Stimulated activated CD8-positive, alpha-beta memory T cell treated with anti-CD3 and anti-CD28 coated beads, Interleukin-15, amount 100 ng/mL, for 48 hours (primary cell): ENCODE data around the gene SLC37A1.

Source experiments
- DNase-seq, 2 donors: peaks; one replicate each; pipeline ENCODE4 v3.0.0-alpha.2; 2020; ENCODE audit warnings: low read depth in 2 of 2

The SLC37A1 gene

GRCh38 chr21:42560517-42561179, 47.0 kb downstream of the SLC37A1 start:
- no peak for DNase-seq

DNA sequence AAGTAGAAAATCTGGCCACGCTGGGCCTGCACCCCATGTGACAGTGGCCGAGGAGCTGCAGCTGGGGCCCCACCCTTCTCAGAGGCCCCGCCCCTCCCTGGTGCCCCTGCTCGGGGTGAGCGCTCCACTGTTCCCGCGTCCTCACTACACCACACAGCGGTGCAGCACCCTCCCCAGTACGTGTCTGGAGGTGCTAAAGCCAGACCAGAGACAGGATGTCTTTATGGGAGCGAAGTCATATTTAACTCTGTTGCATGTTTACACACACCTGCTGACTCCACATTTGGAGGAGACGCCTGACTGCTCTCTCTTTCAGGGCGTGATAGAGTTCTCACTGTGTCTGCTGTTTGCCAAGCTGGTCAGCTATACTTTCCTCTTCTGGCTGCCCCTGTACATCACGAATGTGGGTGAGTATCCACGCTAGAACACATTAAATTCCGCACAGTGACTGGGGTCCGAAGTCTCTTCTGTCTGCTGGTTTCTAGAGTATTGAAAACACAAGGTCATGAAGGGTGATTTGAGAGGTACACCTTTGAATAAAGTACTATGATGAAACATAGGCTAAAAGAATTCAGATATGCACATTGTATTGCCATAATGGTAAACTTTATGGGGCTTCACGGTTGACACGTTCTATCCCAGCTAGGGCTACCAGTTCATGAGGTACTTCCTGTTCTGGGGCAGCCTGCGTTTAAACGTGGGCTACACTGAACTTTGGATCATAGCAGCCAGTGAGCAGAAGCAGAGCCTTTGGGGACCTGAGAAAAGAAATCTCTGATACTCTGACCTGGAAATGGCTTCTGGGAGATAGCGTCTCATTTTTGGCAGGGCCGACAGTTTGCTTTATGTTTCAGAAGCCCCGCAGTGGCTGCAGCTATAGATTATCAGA, 48.4 kb downstream of the SLC37A1 start:
- DNase-seq = no peak

- DNase-seq = no peak
Observed at GRCh38 chr21:42562816-42563215, 49.2 kb downstream of the SLC37A1 start.

DNA sequence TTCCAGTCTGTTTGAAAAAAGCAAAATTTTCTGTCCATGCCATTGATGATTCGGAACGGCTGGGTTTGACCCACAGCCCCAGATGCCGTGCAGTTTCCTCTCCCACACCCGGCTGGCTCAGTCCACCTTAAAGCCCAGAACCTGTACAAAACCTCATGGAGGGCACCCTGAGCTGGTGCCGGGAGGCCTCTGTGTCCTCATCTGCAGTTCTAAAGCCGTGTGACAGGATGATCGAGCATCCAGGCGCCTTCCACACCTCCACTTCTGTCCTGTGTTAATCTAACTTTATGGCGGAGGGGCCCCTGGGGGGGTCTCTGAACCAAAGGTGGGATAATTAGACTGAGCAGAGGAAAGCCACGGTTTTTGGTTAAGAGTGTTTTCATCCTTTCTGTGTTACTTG, 49.6 kb downstream of the SLC37A1 start:
- no peak for DNase-seq

DNA sequence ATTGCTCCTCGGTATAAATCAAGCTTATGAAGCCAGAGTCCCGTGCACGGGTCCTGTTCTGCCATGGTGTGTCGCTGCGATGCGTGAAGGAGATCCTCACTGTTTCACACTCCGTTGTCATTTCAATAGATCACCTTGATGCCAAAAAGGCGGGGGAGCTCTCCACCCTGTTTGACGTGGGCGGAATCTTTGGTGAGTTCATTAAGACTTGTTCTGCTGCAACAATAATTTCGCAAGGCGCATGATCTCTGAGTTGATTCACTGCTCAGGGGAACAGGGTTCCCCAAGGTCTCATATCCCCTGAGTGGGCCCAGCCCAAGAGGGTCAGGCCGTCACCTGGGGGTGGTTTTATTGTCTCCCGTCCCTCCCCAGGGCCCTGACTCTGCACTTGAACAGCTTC, 50.0 kb downstream of the SLC37A1 start:
- no peak for DNase-seq

DNA sequence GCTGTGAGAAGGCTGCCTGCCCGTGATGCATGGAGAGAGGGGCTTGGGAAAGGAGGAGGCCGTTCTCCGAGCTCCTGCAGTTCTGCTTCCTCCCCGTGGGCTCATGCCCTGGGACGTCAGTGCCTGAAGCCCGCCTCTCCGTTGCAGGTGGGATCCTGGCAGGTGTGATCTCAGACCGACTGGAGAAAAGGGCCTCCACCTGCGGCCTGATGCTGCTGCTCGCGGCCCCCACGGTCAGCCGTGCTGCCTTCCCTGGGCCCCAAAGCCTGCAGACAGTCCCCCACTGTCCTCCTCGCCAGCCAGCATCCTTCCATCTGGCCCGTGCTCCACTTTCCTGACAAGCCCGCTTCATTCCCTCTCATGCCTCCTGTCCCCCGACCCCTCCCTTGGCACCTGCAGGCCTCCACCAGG, 50.9 kb downstream of the SLC37A1 start:
- DNase-seq = no peak

DNA sequence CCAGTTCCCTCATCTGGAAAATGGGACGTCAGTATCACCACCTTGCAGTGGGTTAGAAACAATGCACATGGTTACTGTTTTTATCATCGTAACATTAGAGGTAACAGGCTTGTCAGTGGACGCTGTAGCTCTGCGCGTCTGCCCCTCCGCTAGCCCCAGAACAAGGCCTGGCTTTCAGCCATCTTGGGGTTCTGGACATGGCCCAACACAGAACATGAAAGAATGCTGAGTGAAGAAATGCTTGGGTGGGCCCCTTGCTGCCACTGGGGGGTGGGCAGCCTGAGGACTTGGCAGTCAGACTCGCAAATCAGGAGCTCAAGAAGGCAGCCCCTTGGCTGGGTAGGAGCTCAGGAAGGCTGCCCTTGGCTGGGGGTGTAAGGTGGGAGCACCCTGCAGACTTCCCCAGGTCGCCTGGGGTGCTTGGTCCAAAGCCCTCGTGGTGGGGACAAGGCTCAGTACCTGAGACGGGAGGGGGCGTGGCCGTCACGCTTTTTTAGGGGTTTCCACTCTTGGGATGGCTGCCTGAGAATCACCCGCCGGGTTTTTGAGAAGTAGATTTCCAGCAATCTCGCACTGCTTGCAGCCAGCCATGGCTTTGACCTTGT, 51.7 kb downstream of the SLC37A1 start:
- no peak for DNase-seq

DNA sequence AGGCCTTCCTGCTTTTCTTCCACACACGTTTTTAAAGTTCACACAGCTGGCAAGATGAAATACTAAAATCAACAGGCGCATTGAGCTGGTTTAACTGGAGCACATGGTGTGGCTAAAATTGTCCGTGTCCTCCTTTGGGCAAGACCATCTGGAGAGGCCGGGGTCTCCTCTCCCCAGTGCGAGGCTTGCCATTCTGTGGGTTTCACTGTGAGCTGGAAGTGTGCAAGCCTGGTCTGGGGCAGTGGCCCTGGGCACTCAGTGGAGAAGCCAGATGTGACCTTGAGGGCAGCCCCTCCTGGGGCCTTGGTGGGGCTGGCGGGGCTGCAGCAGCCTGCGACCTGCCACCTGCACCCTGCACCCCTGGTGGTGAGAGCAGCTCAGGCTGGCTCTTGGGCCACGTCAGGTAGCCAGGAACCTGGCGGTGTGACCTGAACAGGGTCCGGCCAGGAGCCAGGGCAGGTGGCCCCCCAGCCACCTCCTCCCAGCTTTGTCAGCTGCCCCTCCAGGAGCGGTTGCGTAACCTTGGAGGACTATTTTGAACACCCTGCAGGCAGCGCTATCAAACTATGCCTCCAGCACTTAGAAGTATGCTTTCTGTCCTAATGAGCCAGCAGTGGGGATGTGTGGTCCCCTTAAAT, 52.4 kb downstream of the SLC37A1 start:
- no peak for DNase-seq

DNA sequence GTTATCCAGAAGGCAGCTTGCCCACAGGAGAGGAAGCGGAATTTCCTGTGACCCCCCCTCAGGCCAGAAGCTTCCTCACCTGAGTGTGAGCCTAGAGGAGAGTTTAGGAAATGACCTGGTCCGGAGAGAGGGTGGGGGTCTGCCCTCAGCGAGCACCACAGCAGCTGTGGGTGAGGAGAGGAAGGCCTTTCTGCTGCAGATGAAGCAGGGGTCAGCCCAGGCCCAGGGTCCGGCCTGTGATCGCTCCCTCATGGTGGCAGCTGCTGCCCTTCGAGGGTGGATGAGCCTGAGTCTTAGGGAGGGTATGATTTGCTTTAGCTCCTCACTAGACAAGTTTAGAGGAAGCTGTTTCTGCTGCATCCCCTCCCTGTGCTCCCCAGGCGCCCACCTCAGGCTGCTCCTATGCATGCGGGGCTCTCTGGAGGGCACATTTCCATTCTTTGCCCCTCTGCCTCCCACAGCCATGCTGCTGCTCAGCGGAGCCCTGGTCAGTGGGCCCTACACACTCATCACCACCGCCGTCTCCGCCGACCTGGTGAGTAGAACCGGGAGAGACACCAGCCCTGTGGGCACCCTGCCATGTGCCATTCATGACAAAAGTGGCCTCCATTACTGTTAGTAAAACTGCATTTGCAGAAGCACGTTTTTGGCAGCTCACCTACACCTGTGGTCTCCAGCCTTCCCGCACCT, 53.0 kb downstream of the SLC37A1 start:
- no peak for DNase-seq

GRCh38 chr21:42567214-42567555, 53.5 kb downstream of the SLC37A1 start:
- no peak for DNase-seq

- no peak for DNase-seq
Observed at GRCh38 chr21:42567861-42568260, 54.2 kb downstream of the SLC37A1 start.

DNA sequence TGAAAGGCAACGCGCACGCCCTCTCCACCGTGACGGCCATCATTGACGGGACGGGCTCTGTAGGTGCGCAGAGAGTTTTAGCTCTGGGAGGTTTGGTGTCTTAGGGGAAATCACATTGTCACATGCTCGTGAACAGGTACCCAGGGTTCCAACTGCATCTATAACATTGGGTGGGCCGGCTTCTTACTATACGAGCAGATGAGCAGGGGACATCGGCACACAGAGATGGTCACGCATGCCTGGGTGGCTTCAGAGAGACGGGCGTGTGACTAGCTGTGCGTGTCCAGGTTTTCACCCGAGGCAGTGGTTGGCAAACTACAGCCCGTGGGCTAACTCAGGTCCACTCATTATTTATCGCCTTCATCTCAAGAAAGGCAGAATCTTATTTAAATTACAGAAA, 54.7 kb downstream of the SLC37A1 start:
- DNase-seq = no peak

- no peak for DNase-seq
Observed at GRCh38 chr21:42568866-42569731, 55.4 kb downstream of the SLC37A1 start.

DNA sequence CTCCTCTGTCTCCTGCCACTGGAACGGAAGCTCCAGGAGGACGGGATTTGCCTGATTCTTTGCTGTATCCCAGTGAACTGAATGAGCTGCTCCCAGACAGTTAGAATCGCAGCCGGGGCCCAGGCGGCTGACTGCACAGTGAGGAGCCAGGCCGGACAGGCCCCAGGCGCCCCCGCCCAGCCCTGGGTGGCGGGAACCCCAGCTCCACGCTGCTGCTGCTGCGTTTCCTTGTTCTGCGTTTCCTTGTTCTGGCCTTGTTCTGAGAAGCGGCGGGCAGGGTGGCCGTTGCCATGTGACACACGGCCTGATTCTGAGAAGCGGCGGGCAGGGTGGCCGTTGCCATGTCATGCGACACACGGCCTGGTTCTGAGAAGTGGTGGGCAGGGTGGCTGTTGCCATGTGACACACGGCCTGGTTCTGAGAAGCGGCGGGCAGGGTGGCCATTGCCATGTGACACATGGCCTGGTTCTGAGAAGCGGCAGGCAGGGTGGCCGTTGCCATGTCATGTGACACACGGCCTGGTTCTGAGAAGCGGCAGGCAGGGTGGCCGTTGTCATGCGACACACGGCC, 56.2 kb downstream of the SLC37A1 start:
- no peak for DNase-seq

- no peak for DNase-seq
Observed at GRCh38 chr21:42570362-42570761, 56.7 kb downstream of the SLC37A1 start.

GRCh38 chr21:42570841-42571387, 57.3 kb downstream of the SLC37A1 start:
- no peak for DNase-seq

DNA sequence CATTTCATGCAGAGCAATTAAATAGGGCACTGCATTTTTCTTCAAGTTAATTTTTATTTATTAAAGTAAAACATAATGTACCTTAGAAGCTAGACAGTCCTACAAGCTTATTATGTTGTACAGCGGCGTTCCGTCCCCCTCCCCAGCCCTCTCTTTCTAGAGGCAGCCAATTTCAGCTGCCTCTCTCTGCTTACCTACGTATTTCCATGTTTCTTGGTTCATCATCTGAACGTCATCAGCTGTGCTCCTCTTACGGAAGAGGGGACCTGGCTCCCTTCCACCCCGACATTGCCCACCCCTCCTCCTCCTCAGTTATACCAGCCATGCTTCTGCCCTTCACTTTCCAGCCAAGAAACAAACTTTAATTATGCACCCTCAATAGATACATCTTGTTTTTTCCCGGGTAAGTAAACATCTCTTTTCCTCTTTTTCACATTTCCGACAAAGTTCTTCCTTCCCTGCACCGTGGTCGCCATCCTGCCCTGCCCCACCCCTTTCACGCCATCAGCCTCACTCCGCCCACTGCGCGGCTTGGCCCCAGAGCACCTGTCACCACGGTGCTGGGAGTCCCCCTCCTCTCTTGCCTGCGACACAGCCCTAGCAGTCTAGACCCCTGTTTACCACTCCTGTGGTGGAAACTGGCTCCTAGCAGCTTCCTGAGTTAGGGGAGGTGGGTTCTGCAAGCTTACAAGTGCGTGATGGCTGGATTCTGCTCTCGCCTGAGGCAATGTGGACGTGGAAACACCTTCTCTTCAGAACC, 57.9 kb downstream of the SLC37A1 start:
- DNase-seq = no peak

DNA sequence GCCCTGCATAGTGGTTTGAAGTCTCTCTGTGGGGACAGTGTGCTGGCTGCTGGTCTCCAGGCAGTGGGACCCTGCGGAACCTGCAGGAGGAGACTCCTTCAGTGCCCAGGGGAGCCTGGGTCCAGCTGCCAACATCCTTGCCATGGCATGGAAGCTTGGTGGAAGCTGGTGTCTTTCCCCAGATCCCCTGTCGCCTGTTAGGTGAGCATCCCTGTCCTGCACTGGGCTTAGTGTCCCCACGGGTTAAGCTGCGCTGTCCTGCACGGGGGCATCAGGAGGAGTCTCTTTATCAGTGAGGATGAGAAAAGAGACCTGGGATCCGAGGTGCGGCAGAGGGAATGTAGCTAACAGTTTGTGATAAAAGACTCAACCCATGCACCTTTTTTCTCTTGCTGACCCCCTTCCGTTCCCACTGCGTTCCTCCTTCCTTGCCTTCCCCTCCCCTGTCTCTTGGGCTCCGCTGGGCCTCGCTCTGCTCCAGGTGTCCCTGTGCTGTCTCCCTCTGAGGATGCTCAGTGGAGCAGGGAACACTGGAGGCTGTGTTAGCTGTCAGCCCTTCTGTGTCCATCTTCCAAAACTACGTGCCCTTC, 59.3 kb downstream of the SLC37A1 start:
- DNase-seq = no peak
